ENCODE results near the gene DNAI1. TPM values are rescaled to one million over a fixed set of nuclear protein-coding genes. Genes with fewer than 3 reads are reported as not detected.

The DNAI1 gene
- total RNA-seq, 1 donor from 2014 or later = not detected

- no peak for DNase-seq (ENCODE audit: low spot score)
Measured at GRCh38 chr9:34540827-34541226, 82.2 kb downstream of the DNAI1 start.

- DNase-seq (ENCODE audit: low spot score) = peak; percentile 77
Measured at GRCh38 chr9:34541540-34541939, 82.9 kb downstream of the DNAI1 start.

- no peak for DNase-seq (ENCODE audit: low spot score)
Measured at GRCh38 chr9:34544035-34544434, 85.4 kb downstream of the DNAI1 start.

GRCh38 chr9:34545497-34545896 lies 86.9 kb downstream of the DNAI1 start:
- DNase-seq (ENCODE audit: low spot score) = no peak

DNA sequence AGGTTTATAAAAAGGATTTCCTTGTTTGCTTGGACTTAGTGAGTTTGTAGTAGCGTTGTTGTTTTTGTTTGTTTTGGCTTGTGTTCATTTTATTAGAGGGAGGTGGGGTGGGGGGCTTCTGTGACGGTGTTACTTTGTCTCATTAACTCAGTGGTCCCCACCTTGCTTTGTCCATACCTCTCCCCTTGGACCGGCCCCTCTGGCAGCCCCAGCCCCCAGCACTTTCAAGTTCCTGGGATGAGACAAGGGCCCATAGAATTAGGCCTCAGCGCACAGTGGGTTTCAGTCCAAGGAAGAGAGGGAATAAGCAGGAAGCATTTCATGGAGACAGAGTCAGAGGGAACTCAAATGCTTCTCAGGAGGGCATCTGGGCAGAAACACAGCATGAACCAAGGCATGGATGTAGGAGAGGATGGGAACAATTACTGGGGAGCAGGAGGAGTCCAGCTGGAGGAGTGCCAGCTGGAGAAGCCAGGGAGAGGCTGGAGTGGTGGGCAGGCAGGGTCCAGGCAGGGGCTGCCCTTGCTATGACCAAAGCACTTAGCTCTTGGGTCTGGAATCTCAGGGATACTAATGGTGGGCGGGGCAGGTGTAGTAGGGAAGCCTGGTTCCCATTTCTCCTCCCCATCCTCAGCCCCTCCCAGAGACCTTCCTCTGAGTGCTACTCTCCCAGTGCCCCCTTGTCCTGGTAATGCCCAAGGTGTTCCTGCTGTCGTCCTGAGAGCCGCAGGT lies 87.7 kb downstream of the DNAI1 start:
- DNase-seq (ENCODE audit: low spot score) = peak; percentile 68

DNA sequence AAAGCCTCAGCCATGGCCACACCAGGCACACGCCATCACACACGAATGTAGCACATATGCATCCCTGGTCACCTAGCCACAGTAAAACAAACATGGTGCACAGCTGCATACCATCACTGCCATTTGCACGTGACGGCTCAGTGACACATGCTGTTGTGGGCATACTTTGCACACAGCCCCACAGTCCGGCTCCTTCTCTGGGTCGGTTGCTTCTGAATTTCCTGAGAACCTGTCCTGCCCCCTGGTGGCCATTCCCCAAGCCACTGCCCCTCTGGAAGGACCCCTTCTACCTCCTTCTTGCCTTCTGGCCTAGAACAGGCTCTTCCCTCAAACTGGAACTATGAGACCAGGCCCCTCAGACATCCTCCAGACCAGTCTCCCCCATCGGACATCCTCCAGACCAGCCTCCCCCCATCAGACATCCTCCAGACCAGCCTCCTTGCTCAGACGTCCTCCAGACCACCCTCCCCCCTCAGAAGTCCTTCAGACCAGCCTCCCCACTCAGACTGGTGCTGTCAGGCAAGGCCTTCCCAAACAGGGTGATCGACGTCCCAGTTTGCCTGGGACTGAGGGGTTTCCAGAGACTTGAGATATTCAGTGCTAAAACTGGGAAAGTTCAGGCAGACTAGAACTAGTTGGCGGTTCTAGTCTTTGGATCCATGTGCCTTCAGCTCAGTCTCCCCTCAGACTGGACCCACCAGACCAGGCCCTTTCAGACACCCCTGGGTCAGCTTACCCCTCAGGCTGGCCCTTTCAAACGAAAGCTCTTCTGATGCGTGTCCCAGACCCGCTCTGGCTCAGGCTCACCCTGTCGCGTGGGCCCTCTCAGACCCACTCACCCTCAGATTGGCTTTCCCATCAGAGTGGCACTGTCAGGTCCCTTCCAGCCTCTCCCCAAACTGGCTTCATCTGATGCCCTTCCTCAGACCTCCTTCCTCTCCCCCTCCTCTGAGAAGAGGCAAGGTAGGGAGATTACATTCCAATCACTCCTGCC lies 88.5 kb downstream of the DNAI1 start:
- DNase-seq (ENCODE audit: low spot score) = peak; percentile 85

DNA sequence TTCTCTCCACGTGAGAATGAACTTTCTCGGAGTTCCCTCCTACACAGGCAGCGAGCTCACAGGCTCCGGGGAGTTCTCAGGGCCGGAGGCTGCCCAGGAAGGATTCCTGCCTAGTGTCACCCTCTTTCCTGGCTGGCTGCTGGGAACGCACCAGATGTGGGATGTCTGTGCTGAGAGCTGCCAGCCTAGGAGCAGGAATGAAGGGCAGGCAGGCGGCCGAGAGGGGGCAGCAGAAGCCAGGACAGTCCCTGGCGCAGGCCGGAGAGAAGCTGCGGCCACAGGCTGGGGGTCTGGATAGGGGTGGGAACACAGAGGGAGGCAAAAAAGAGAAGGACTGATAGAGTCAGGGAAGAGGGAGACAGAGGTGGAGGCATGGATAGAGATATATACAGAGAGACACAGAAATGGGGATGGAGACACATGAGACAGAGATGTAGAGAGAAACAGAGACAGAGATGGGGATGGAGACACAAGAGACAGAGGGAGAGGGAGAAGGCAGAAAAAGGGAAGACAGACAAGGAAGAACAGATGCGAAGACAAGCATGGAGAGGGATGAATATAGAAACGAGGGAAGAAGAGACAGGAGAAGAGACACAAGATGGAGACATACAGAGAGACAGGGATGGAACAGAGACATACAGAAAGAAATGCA lies 89.5 kb downstream of the DNAI1 start:
- peak; percentile 91 for DNase-seq (ENCODE audit: low spot score)

- no peak for DNase-seq (ENCODE audit: low spot score)
Measured at GRCh38 chr9:34549407-34549732, 90.8 kb downstream of the DNAI1 start.

- peak; percentile 64 for DNase-seq (ENCODE audit: low spot score)
Measured at GRCh38 chr9:34550016-34550680, 91.5 kb downstream of the DNAI1 start.

DNA sequence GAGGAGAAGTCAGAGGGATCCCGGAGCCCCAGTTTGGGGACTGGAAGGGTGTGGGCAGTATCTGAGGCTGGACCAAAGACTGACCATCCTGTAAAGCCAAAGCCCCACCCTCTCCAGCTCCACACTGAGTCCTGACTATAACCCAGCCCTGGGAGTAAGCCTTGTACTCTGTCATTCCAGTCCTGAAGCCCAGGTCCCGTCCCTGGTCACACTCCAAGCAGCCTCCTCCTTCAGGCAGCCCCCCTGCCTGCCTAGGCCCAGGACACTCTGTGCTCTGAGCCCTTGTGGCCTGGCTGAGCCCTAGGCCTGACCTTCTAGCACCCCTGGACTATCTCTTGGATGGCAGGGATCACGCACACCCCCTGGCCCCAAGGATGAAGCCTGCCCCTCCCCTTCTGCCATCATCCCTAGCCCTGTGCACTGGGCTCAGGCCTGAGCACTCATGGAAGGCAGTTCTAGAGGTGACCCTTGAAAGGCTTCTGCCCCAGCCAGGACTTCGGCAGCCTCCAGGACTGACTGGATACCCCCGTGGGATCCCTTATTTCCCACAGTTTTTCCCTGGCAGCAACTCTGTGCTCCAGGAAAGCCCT lies 92.2 kb downstream of the DNAI1 start:
- peak; percentile 49 for DNase-seq (ENCODE audit: low spot score)

- peak; percentile 85 for DNase-seq (ENCODE audit: low spot score)
Measured at GRCh38 chr9:34551751-34552605, 93.4 kb downstream of the DNAI1 start.

- DNase-seq (ENCODE audit: low spot score) = peak; percentile 85
Measured at GRCh38 chr9:34552606-34552981, 94.0 kb downstream of the DNAI1 start.

DNA sequence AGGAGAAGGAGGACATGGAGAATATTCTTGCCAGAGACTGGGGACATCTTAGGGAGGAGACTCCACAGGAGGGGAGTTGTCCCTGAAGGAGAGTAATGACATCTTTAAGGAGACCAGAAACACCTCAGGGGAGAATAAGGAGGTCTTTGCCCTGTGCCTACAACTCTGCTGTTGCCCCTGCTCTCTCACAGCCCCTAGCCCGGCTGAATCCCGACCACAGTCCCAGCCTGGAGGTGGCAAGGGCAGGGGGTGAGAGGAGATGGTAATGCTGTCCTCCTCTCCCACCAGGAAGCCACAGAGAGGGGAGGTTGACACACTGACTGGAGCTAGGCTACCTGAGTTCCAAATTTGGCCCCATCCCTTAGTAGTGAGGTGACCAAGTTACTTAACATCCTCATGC lies 94.4 kb downstream of the DNAI1 start:
- peak; percentile 76 for DNase-seq (ENCODE audit: low spot score)

DNA sequence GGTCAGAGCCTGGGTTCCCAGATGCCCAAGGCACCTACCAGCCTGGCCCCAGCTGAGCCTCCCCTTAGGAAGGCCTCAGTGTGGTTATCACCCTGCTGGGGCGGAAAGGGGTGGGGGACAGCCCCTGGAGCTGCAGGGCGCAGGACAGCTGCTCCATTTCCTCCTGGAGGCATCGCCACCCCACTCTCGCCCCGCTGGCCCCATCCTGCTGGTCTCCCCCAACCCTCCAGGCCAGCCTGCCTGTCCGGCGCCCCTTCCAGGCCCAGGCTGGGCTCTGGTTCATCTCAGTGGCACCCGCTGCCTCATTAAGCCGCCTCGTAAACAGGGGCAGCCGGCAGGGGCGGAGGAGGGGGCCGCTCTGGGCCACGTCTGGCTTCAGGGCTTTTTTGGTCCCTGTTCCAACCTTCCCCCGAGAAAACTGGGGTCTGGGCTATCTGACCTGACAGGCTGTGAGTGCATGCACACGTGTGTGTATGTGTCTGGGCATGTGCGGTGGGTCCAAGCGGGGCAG lies 95.0 kb downstream of the DNAI1 start:
- DNase-seq (ENCODE audit: low spot score) = peak; percentile 82

- DNase-seq (ENCODE audit: low spot score) = no peak
Measured at GRCh38 chr9:34554211-34555001, 95.8 kb downstream of the DNAI1 start.

- DNase-seq (ENCODE audit: low spot score) = no peak
Measured at GRCh38 chr9:34555002-34555348, 96.4 kb downstream of the DNAI1 start.

- no peak for DNase-seq (ENCODE audit: low spot score)
Measured at GRCh38 chr9:34555500-34555899, 96.9 kb downstream of the DNAI1 start.

- no peak for DNase-seq (ENCODE audit: low spot score)
Measured at GRCh38 chr9:34555936-34556525, 97.4 kb downstream of the DNAI1 start.

- DNase-seq (ENCODE audit: low spot score) = no peak
Measured at GRCh38 chr9:34556949-34557348, 98.3 kb downstream of the DNAI1 start.
